GM12872 (cell line): Measurements from ENCODE around the gene NEK5.

ENCODE experiments used
- TF ChIP-seq, protein P1 (sequence below): IDR thresholded peaks from 3 replicates; pipeline ENCODE4 v1.5.1; 2011; ENCODE audit warnings: low read depth, mild to moderate bottlenecking, low read length, moderate library complexity; ENCODE audit not compliant: insufficient read depth

The NEK5 gene

DNA sequence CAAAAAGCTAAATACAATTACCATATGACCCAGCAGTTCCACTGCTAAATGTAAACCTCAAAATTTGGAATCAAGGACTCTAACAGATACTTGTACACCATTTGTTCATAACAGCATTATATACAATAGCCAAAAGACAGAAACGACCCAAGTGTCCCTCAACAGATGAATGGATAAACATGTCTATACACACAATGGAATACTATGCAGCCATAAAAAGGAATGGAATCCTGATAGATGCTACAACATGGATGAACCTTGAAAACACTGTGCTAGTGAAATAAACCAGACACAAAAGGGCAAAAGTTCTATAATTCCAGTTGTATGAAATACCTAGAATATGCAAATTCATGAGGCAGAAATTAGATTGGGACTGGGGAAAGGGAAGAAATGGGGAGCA, 18.4 kb upstream of the NEK5 start:
- TF ChIP-seq, protein P1, sequence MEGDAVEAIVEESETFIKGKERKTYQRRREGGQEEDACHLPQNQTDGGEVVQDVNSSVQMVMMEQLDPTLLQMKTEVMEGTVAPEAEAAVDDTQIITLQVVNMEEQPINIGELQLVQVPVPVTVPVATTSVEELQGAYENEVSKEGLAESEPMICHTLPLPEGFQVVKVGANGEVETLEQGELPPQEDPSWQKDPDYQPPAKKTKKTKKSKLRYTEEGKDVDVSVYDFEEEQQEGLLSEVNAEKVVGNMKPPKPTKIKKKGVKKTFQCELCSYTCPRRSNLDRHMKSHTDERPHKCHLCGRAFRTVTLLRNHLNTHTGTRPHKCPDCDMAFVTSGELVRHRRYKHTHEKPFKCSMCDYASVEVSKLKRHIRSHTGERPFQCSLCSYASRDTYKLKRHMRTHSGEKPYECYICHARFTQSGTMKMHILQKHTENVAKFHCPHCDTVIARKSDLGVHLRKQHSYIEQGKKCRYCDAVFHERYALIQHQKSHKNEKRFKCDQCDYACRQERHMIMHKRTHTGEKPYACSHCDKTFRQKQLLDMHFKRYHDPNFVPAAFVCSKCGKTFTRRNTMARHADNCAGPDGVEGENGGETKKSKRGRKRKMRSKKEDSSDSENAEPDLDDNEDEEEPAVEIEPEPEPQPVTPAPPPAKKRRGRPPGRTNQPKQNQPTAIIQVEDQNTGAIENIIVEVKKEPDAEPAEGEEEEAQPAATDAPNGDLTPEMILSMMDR, result no peak

GRCh38 chr13:52141299-52141698, 12.4 kb upstream of the NEK5 start:
- TF ChIP-seq, protein P1, result no peak

- TF ChIP-seq, protein P1, result no peak
Measured at GRCh38 chr13:52137489-52137888, 8.6 kb upstream of the NEK5 start.

- TF ChIP-seq, protein P1, result no peak
Measured at GRCh38 chr13:52136763-52137162, 7.9 kb upstream of the NEK5 start.

- TF ChIP-seq, protein P1, result no peak
Measured at GRCh38 chr13:52130641-52131040, 1.8 kb upstream of the NEK5 start.

DNA sequence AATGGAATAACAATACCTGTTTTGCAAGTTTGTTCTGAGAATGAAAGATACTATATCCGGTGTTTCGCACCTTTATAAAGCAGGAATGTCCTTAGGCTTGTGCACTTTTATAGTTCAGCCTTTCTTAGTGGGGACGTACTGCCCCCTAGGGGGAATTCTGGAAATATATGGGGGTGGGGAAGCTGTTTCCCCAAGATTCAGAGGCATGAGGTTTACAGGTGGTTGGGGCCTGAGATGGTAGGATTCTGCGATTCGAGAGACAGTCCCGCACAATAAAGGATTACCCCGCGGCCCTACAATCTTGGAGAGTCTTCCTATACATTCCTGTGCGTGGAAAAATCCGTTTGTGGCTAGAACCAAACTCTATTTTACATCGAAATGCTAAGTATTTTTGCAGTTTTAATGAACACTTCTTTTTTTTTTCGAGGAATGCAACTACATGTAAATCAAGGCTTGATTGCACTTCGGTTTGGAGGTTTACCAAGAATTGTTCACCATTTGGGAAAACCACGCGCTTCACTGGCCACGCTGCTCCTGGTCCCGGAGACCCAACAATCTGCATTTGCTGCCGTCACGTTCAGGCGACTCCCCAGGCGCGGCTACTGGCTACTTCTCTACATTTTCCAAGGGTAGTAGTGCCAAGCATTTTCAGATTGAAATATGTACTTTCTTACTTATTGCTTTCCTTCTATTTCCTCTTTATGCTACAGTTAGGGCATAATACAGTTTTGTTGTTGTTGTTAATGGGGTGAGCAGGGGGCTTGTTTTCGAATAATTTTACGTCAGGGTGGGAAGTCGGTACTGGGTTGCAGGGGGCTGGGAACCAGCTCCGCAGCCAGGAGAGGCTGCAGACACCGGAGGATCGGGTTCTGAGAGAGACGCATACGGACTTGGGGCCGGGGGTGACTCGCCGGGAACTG, 830 bp downstream of the NEK5 start:
- TF ChIP-seq, protein P1, result peak; percentile 78

DNA sequence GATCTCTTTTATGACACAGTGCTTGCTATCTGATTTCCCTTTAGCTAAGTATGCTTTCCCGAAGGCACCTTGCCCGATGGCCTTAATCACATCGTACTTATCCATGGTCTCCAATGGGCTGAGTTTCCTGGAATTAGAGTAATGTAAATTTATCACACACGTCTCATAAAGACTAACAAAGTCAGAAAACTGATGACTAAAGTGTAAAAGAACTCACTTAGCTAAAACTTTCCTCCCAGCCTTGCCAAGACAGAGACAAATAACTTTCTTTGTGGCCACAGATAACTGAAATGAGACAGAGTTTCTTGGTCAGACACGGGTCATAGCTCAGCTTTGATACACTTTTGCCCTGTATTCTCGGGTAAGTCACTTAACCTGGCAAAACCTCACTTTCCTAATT, 1.5 kb downstream of the NEK5 start:
- TF ChIP-seq, protein P1, result no peak
